GM23338 (cell line): ENCODE results near the gene TMEM161B. TPM values are rescaled to one million over a fixed set of nuclear protein-coding genes. Genes with fewer than 3 reads are reported as not detected.

Experiments used
- NANOG ChIP-seq: IDR thresholded peaks from 2 replicates; pipeline ENCODE4 v1.6.1; 2016; ENCODE audit warnings: antibody characterized with exemption, borderline replicate concordance
- POLR2AphosphoS5 ChIP-seq: IDR thresholded peaks from 2 replicates; pipeline ENCODE4 v1.6.1; 2016; ENCODE audit warnings: antibody characterized with exemption, low read depth
- polyA plus RNA-seq: library from polyadenylated mRNA; unstranded; fragments of >200 nt; fragmentation: Nextera tagmentation; extraction: Ambion mirVana; gene quantifications from 2 replicates; pipeline ENCODE4 v1.2.1, GENCODE V29; 2016
- small RNA-seq: library from RNA; depleted of rRNA; stranded (forward); fragments of <200 nt; gene quantifications from one replicate; pipeline ENCODE3, GENCODE V24; 2014; ENCODE audit warnings: low replicate concordance
- total RNA-seq: library from RNA; depleted of rRNA; stranded (reverse); fragments of >200 nt; shearing (Covaris generic); gene quantifications from 2 replicates; pipeline ENCODE4 v1.2.3, GENCODE V29; 2014

TMEM161B gene
- total and polyA plus RNA-seq, 2 experiments from 2014 or later, result 11.9 to 25.5 TPM

DNA sequence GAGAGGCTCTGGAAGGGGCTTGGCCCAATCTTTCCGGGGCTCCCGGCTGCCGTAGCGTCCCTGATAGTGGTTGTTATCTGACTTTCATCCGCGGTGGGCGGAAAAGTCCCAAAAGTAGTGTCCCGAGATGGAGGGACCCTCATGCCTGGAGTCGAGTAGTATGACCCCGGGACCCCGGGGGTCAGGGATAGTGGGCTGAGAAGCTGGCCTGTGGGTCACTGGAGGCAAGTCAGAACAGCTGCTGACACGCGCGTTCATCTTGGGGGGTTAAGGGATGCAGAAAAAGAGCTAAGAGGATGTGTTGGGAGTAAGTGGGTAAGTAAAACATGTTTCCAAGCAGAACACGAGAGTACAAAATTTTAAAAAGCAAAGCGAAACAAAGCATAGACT lies 123.4 kb downstream of the TMEM161B start (continued):
- TF ChIP-seq NANOG, result no peak
- no peak for TF ChIP-seq POLR2AphosphoS5

Small RNAs within 50 kb of the gene (small RNA-seq; reads per million reads assigned to genes)
- not detected for gene RNA5SP187
